ENCODE measurements around the gene PRMT3. TPM values are rescaled to one million over a fixed set of nuclear protein-coding genes. Genes with fewer than 3 reads are reported as not detected.

Gene PRMT3
- total RNA-seq (18.5 TPM), polyA plus RNA-seq (12.8 TPM)
- long read RNA-seq, donor 1, partial matches to known transcripts, result 0 of 3 reads
- long read RNA-seq, donor 1, other reads (novel, unspliced or antisense), result 0 of 3 reads
- long read RNA-seq, donor 2, result 0 reads
- long read RNA-seq, donor 3, full-length matches to known transcripts, result 10 of 10 reads
- long read RNA-seq, donor 3, partial matches to known transcripts, result 0 of 10 reads
- long read RNA-seq, donor 3, other reads (novel, unspliced or antisense), result 0 of 10 reads
- long read RNA-seq, donor 4, full-length matches to known transcripts, result 1 of 1 reads
- long read RNA-seq, donor 4, partial matches to known transcripts, result 0 of 1 reads
- long read RNA-seq, donor 4, other reads (novel, unspliced or antisense), result 0 of 1 reads
- long read RNA-seq, donor 5, full-length matches to known transcripts, result 11 of 20 reads
- long read RNA-seq, donor 5, partial matches to known transcripts, result 9 of 20 reads
- long read RNA-seq, donor 5, other reads (novel, unspliced or antisense), result 0 of 20 reads
- long read RNA-seq, donor 6, full-length matches to known transcripts, result 6 of 6 reads
- long read RNA-seq, donor 6, partial matches to known transcripts, result 0 of 6 reads
- long read RNA-seq, donor 6, other reads (novel, unspliced or antisense), result 0 of 6 reads
- long read RNA-seq, donor 7, partial matches to known transcripts, result 0 of 3 reads
- long read RNA-seq, donor 7, other reads (novel, unspliced or antisense), result 0 of 3 reads
- long read RNA-seq, donor 8, full-length matches to known transcripts, result 3 of 3 reads
- long read RNA-seq, donor 8, partial matches to known transcripts, result 0 of 3 reads
- long read RNA-seq, donor 8, other reads (novel, unspliced or antisense), result 0 of 3 reads
- long read RNA-seq, donor 9, partial matches to known transcripts, result 0 of 2 reads
- long read RNA-seq, donor 9, other reads (novel, unspliced or antisense), result 0 of 2 reads
- long read RNA-seq, donor 10, partial matches to known transcripts, result 0 of 1 reads
- long read RNA-seq, donor 10, other reads (novel, unspliced or antisense), result 0 of 1 reads

DNA sequence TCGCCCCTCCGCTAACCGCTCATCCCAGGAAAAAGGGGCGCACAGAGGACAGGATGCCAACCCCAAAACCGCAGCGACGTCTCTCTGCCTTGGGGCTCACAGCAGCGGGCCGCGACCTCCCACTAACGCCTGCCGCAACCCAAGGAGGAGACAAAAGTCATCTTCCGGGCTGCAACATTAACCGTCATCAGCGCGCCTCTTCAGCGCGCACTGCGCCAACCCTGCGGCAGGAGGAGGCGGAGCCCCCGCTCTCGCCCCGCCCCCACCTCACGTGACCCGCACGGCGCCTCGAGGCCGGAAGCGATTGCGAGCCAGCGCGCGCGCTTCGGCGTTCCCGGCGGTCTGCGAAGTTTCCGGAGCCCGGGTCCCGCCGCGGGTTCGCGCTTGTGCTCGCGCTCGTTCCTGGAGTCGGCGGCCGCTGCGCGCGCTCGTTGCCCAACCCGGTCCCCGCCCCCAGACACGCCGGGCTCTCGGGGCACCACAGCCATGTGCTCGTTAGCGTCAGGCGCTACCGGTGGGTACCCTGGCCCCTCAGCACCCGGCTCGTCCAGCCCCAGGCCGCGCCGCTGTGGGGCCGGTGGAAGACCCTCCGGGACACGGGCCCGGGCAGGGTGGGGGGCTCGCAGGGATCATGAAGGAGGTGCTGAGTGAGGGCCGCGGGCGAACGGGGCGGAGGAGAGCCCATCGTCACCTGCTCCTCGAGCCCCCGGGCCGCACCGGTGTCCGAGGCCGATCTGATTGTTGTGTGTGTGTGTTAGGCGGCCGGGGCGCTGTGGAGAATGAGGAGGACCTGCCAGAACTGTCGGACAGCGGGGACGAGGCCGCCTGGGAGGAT lies at the start of gene PRMT3:
Gene PRMT3 (plus strand): TSS at position 456 of the 835 bp plus-strand sequence. CDS start 31 bp downstream, at position 487.
- WGBS, result under 1% methylated on average over 96 of the region's 96 CpGs
- H3K4me1 ChIP-seq (ENCODE audit: control insufficient read depth in 2 of 2, insufficient read depth in 2 of 2, low read length in 2 of 2), result peaks cover 0 to 9% of the 10 kb centered on the region in 2 donors
- DNase-seq (ENCODE audit: low read depth in 6 of 9, low spot score in 9 of 9), result peak; percentile 88 to 99 (median 96)
- H3K27ac ChIP-seq (ENCODE audit: low read depth in 1 of 2, low read length in 1 of 2), result peak within 1 kb of the TSS; percentile 99 to 100
- peak within 1 kb of the TSS; percentile 60 to 90 for H3K4me3 ChIP-seq (ENCODE audit: low read length in 2 of 2)
- H3K36me3 ChIP-seq (ENCODE audit: control insufficient read depth in 2 of 2, insufficient read depth in 2 of 2, low read length in 1 of 2), result peaks cover 0 to 3% of the 10 kb centered on the region in 2 donors
- H3K27me3 ChIP-seq (ENCODE audit: control insufficient read depth in 2 of 2, insufficient read depth in 1 of 2, low read length in 1 of 2), result no peaks in the 10 kb centered on the region
- no peaks in the 10 kb centered on the region for H3K9me3 ChIP-seq (ENCODE audit: control insufficient read depth in 2 of 2, insufficient read depth in 1 of 2, low read length in 1 of 2)

DNA sequence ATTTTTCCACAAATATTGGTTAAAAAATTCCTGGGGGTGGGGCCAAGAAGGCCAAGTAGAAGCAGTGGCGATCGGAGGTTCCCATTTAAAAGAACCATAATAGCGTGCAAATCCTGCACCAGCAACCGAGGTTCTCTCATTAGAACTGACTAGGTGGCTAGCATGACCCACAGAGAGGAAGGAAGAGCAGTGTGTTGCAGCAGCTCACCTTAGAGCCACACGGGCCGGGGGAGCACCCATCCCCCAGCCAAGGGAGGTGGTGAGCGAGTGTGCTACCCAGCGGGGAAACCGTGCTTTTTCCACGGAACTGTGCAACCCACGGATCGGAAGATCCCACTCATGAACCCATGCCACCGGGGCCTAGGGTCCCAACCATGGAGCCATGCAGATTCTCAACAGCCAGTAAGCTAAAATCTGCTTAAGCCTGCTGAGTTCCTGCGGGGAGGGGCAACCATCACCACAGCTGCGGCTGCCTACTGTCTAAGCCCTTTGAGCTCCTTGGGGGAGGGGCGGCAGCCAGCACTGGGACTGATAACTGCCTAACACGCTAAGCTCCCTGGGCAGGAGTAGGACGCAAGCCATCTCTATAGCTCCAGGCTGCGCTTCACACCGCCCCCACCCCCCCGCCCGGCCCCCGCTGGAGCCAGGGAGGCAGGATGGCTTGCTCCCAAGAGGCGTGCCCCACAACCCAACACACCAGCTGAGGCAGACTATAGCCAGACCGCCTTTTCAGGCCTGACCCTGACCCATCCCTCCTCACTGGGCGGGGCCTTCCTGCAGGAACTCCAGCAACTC lies 45.0 kb upstream of the PRMT3 start:
- Histone ChIP-seq H3K4me3 (ENCODE audit: low read length in 2 of 2) (peak overlapping the region in 1 of 2 donors; percentile 34), H3K27me3 (ENCODE audit: control insufficient read depth in 2 of 2, insufficient read depth in 1 of 2, low read length in 1 of 2) (no peaks in the 10 kb centered on the region), H3K27ac (ENCODE audit: low read depth in 1 of 2, low read length in 1 of 2) (peak overlapping the region; percentile 53 to 75), H3K9me3 (ENCODE audit: control insufficient read depth in 2 of 2, insufficient read depth in 1 of 2, low read length in 1 of 2) (no peaks in the 10 kb centered on the region), H3K36me3 (ENCODE audit: control insufficient read depth in 2 of 2, insufficient read depth in 2 of 2, low read length in 1 of 2) (no peaks in the 10 kb centered on the region), H3K4me1 (ENCODE audit: control insufficient read depth in 2 of 2, insufficient read depth in 2 of 2, low read length in 2 of 2) (peaks cover 6 to 16% of the 10 kb centered on the region in 2 donors)
- 32% methylated on average over 26 of the region's 26 CpGs for WGBS
- peak; percentile 59 to 96 (median 85) for DNase-seq (ENCODE audit: low read depth in 6 of 9, low spot score in 9 of 9)

DNA sequence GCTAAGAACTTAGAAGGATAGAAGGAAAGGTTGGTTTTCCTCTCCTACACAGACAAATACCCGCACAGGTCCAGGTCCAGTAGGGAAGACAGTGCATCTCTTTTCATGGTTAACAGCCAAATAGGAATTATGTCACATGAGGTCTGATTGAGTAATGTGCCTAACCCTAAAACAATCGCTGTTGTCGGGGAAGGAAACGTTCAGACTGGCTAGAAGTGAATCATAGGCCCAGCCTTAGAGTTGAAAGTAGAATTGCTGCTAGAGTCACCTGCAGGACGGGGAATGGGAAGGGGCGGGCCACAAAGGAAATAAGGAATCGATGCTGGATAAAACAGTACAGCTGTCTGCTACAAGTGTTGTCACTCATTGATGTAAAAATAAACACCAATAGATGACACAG lies 36.4 kb upstream of the PRMT3 start:
- Histone ChIP-seq H3K9me3 (ENCODE audit: control insufficient read depth in 2 of 2, insufficient read depth in 1 of 2, low read length in 1 of 2) (no peaks in the 10 kb centered on the region), H3K4me3 (ENCODE audit: low read length in 2 of 2) (no peak overlapping the region), H3K27ac (ENCODE audit: low read depth in 1 of 2, low read length in 1 of 2) (no peak overlapping the region), H3K4me1 (ENCODE audit: control insufficient read depth in 2 of 2, insufficient read depth in 2 of 2, low read length in 2 of 2) (no peaks in the 10 kb centered on the region), H3K36me3 (ENCODE audit: control insufficient read depth in 2 of 2, insufficient read depth in 2 of 2, low read length in 1 of 2) (no peaks in the 10 kb centered on the region), H3K27me3 (ENCODE audit: control insufficient read depth in 2 of 2, insufficient read depth in 1 of 2, low read length in 1 of 2) (peaks cover 0 to 2% of the 10 kb centered on the region in 2 donors)
- WGBS, result 86% methylated on average over 7 of the region's 7 CpGs
- no peak for DNase-seq (ENCODE audit: low read depth in 6 of 9, low spot score in 9 of 9)

- WGBS, result 79% methylated on average over 2 of the region's 2 CpGs
- H3K9me3 ChIP-seq (ENCODE audit: control insufficient read depth in 2 of 2, insufficient read depth in 1 of 2, low read length in 1 of 2), result no peaks in the 10 kb centered on the region
- peak in 1 of 9 donors; percentile 30 for DNase-seq (ENCODE audit: low read depth in 6 of 9, low spot score in 9 of 9)
- peaks cover 0 to 2% of the 10 kb centered on the region in 2 donors for H3K27me3 ChIP-seq (ENCODE audit: control insufficient read depth in 2 of 2, insufficient read depth in 1 of 2, low read length in 1 of 2)
- no peaks in the 10 kb centered on the region for H3K36me3 ChIP-seq (ENCODE audit: control insufficient read depth in 2 of 2, insufficient read depth in 2 of 2, low read length in 1 of 2)
- no peaks in the 10 kb centered on the region for H3K4me1 ChIP-seq (ENCODE audit: control insufficient read depth in 2 of 2, insufficient read depth in 2 of 2, low read length in 2 of 2)
- no peak overlapping the region for H3K27ac ChIP-seq (ENCODE audit: low read depth in 1 of 2, low read length in 1 of 2)
- no peak overlapping the region for H3K4me3 ChIP-seq (ENCODE audit: low read length in 2 of 2)
These were observed 35.7 kb upstream of the PRMT3 start for GRCh38 chr11:20351751-20352262.

DNA sequence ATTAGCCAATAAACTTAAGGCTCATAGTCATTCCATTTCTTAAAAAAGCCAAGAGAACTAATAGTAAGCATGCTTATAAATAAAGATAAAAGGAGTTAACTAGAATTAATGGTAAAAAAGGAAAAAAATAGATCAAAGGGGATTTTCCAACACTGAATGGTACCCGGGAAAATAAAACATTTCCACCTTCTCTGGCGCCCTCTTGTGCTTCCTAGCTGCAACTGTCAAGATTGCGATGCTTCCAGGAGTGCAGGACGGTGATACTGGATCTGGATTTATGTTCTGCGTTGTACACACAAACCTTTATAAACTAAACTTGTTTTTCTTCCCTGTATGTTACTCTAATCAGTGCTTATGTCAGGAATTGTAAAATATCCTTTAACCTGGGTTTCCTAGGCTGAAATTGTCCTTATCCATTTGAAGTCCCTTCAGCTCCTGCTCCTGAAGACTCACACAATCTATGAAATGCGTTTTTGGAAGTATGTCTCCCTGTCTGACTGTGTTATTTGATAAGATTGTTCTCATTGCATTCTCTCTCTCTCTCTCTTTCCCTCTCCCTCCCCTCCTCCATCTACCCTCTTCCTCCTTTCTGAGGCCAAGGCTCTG lies 33.6 kb upstream of the PRMT3 start:
- H3K9me3 ChIP-seq (ENCODE audit: control insufficient read depth in 2 of 2, insufficient read depth in 1 of 2, low read length in 1 of 2), result no peaks in the 10 kb centered on the region
- no peak overlapping the region for H3K27ac ChIP-seq (ENCODE audit: low read depth in 1 of 2, low read length in 1 of 2)
- no peaks in the 10 kb centered on the region for H3K36me3 ChIP-seq (ENCODE audit: control insufficient read depth in 2 of 2, insufficient read depth in 2 of 2, low read length in 1 of 2)
- DNase-seq (ENCODE audit: low read depth in 6 of 9, low spot score in 9 of 9), result peak in 3 of 9 donors; percentile 29 to 60 (median 42)
- H3K27me3 ChIP-seq (ENCODE audit: control insufficient read depth in 2 of 2, insufficient read depth in 1 of 2, low read length in 1 of 2), result no peaks in the 10 kb centered on the region
- 11% methylated on average over 6 of the region's 6 CpGs for WGBS
- no peaks in the 10 kb centered on the region for H3K4me1 ChIP-seq (ENCODE audit: control insufficient read depth in 2 of 2, insufficient read depth in 2 of 2, low read length in 2 of 2)
- no peak overlapping the region for H3K4me3 ChIP-seq (ENCODE audit: low read length in 2 of 2)

DNA sequence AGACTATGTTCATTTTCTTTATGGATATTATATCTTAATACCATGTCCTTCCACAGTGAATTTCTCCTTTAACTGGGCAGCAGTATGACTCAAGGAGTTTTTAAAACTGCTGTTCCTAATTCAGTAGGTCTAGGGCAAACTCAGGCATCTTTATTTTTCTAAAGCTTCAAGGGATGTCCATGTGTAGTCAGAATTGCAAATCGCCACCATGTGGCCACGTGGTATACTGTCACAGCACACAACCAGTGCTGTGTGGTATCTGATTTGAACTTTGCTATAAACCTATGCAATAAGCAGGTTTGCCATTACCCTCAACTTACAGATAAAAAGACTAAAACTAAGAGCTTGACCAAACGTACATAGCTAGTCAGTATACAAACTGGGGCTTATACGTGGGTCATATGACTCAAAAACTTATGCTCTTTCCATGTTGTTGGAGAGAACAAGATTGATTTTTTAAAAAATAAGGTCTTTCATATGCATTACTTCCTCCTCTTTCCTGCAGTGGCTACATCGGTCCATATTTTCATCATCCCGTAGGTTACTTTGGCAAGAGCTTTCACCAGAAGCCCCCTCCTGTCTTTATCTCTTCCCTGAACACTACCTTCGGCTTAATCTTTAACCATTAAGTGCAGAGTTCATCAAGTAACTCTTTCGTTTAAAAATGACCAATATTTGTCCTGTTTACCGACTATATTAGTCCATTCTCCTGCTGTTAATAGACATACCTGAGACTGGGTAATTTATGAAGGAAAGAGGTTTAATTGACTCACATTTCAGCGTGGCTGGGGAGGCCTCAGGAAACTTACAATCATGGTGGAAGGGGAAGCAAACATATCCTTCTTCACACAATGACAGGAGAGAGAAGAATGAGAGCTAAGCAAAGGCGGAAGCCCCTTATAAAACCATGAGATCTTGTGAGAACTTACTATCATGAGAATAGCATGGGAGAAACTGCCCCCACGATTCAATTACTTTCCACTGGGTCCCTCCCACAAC lies 32.0 kb upstream of the PRMT3 start:
- H3K4me1 ChIP-seq (ENCODE audit: control insufficient read depth in 2 of 2, insufficient read depth in 2 of 2, low read length in 2 of 2), result peaks cover 0 to under 1% of the 10 kb centered on the region in 2 donors
- no peak overlapping the region for H3K27ac ChIP-seq (ENCODE audit: low read depth in 1 of 2, low read length in 1 of 2)
- no peaks in the 10 kb centered on the region for H3K27me3 ChIP-seq (ENCODE audit: control insufficient read depth in 2 of 2, insufficient read depth in 1 of 2, low read length in 1 of 2)
- 54% methylated on average over 12 of the region's 12 CpGs for WGBS
- DNase-seq (ENCODE audit: low read depth in 6 of 9, low spot score in 9 of 9), result peak in 7 of 9 donors; percentile 31 to 72 (median 52)
- H3K9me3 ChIP-seq (ENCODE audit: control insufficient read depth in 2 of 2, insufficient read depth in 1 of 2, low read length in 1 of 2), result no peaks in the 10 kb centered on the region
- H3K36me3 ChIP-seq (ENCODE audit: control insufficient read depth in 2 of 2, insufficient read depth in 2 of 2, low read length in 1 of 2), result no peaks in the 10 kb centered on the region
- no peak overlapping the region for H3K4me3 ChIP-seq (ENCODE audit: low read length in 2 of 2)

GRCh38 chr11:20357150-20357549 lies 30.4 kb upstream of the PRMT3 start:
- Histone ChIP-seq H3K4me3 (ENCODE audit: low read length in 2 of 2) (no peak overlapping the region), H3K36me3 (ENCODE audit: control insufficient read depth in 2 of 2, insufficient read depth in 2 of 2, low read length in 1 of 2) (no peaks in the 10 kb centered on the region), H3K4me1 (ENCODE audit: control insufficient read depth in 2 of 2, insufficient read depth in 2 of 2, low read length in 2 of 2) (peaks cover 0 to 4% of the 10 kb centered on the region in 2 donors), H3K27me3 (ENCODE audit: control insufficient read depth in 2 of 2, insufficient read depth in 1 of 2, low read length in 1 of 2) (no peaks in the 10 kb centered on the region), H3K9me3 (ENCODE audit: control insufficient read depth in 2 of 2, insufficient read depth in 1 of 2, low read length in 1 of 2) (no peaks in the 10 kb centered on the region), H3K27ac (ENCODE audit: low read depth in 1 of 2, low read length in 1 of 2) (no peak overlapping the region)
- WGBS, result 84% methylated on average over 1 of the region's 1 CpG
- DNase-seq (ENCODE audit: low read depth in 6 of 9, low spot score in 9 of 9), result no peak
